ENCODE data around the gene KLF7.
A peak's percentile ranks its signal among the peaks of the same experiment; 100 is the strongest.
"Not testable (repeated sequence)": the region's sequence is repeated elsewhere in the genome, so short reads cannot be mapped to it uniquely, and the experiment has no call there.

The KLF7 gene

DNA sequence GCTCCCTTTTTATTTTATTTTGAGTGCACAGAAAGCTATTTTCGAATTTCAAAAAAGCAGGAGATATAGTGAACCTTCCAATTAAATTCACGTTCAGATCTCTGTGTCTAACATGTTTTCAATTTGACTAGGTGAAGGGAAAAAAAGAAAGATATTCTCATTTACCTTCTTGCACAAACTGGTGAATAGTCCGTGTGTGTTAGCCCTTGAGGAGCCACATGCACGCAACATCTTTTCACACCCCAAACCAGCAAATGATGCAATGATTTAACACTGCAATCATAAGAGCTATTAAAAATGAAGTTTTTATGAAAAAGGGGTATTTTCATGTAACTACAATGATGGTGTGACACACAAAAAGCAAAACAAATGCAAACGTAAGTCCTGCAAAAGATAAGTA, 116.6 kb downstream of the KLF7 start:
- Mint-ChIP-seq H3K4me1 (peaks cover 14% of the 10 kb centered on the region), H3K27ac (no peak overlapping the region), H3K4me3 (no peak overlapping the region), H3K27me3 (peaks cover 4% of the 10 kb centered on the region), H3K9me3 (peaks cover 2% of the 10 kb centered on the region), H3K36me3 (no peaks in the 10 kb centered on the region)
- CTCF ChIA-PET = interaction anchor here (1.1 to 4.4 kb wide), 5 partner anchors 93 to 424 kb away, joined by 3 to 43 read pairs (median 5); no protein-coding TSS in a partner anchor
- no peak for DNase-seq

DNA sequence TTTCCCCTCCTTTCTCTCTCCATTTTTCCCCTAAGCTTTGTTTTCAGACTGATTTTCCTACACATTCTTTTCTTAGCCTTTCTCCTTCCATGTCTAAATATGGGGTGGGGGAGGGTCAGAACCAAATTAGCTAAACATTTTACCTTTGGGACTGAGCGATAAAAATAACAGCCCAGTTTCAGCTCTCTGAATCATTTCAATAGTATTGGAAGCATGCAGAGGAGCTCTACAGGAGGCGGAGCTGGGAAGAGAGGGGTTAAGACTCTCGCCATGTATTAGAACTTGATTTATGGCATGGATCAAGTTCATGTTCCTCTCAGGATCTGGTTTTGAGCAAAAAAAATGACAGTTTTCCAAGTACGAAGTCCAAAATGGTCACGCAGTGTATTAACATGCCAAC, 117.3 kb downstream of the KLF7 start:
- no peak overlapping the region for H3K27ac Mint-ChIP-seq
- peaks cover 14% of the 10 kb centered on the region for H3K4me1 Mint-ChIP-seq
- no peaks in the 10 kb centered on the region for H3K36me3 Mint-ChIP-seq
- no peak for DNase-seq
- H3K4me3 Mint-ChIP-seq = no peak overlapping the region
- CTCF ChIA-PET = interaction anchor here (0.7 to 4.4 kb wide), 8 partner anchors 93 to 425 kb away, joined by 3 to 43 read pairs (median 4); no protein-coding TSS in a partner anchor
- peaks cover 4% of the 10 kb centered on the region for H3K27me3 Mint-ChIP-seq
- H3K9me3 Mint-ChIP-seq = peaks cover 2% of the 10 kb centered on the region

DNA sequence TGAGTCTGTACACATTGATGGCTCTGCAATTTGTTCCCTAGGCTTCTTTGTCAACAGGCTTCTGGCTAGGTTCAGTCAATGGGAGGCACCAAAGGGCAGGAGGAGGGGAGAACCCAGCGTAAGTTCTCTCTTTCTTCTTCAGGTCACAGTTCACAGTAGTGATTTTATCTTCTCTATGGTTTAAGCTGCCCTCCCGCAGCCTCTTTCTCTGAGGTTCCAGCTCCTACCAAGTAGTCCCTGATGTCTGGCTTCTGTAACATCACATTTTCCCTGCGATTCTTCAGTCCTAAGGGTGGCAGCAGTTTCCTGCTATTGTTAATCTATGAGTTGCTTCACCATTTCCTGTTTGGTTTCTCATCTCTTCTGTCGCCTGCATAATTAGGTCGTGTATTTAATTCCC, 119.0 kb downstream of the KLF7 start:
- Mint-ChIP-seq H3K36me3 (no peaks in the 10 kb centered on the region), H3K9me3 (no peaks in the 10 kb centered on the region), H3K4me3 (no peak overlapping the region), H3K4me1 (peaks cover 14% of the 10 kb centered on the region), H3K27me3 (peaks cover 4% of the 10 kb centered on the region), H3K27ac (no peak overlapping the region)
- CTCF ChIA-PET = interaction anchor here (0.6 to 4.4 kb wide), 21 partner anchors 11 to 452 kb away, joined by 3 to 43 read pairs (median 4); partner anchors contain the start of gene KLF7
- peak; percentile 43 for DNase-seq

DNA sequence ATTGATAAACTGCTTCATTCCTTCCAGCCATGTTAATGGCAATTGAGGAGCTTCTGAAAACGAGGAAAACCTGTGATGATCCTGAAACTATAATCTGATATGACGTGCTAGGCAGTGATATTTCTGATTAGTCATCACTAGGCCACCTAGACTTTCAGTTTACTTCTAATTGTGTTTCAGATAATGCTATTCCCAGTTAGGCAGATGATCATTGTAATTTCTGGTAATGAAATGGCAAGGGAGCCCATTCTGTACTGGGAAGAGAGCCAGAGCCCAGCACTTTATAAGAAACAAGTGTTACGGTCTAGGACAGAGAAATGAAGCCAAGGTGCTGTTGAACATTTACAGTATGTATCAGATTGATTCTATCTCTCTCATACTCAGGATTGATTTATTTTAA, 120.2 kb downstream of the KLF7 start:
- Mint-ChIP-seq H3K27ac (no peak overlapping the region), H3K27me3 (peaks cover 4% of the 10 kb centered on the region), H3K36me3 (no peaks in the 10 kb centered on the region), H3K9me3 (no peaks in the 10 kb centered on the region), H3K4me3 (no peak overlapping the region), H3K4me1 (peaks cover 14% of the 10 kb centered on the region)
- DNase-seq = no peak
- CTCF ChIA-PET = interaction anchor here (1.0 to 4.4 kb wide), 7 partner anchors 16 to 428 kb away, joined by 3 to 43 read pairs (median 7); no protein-coding TSS in a partner anchor

DNA sequence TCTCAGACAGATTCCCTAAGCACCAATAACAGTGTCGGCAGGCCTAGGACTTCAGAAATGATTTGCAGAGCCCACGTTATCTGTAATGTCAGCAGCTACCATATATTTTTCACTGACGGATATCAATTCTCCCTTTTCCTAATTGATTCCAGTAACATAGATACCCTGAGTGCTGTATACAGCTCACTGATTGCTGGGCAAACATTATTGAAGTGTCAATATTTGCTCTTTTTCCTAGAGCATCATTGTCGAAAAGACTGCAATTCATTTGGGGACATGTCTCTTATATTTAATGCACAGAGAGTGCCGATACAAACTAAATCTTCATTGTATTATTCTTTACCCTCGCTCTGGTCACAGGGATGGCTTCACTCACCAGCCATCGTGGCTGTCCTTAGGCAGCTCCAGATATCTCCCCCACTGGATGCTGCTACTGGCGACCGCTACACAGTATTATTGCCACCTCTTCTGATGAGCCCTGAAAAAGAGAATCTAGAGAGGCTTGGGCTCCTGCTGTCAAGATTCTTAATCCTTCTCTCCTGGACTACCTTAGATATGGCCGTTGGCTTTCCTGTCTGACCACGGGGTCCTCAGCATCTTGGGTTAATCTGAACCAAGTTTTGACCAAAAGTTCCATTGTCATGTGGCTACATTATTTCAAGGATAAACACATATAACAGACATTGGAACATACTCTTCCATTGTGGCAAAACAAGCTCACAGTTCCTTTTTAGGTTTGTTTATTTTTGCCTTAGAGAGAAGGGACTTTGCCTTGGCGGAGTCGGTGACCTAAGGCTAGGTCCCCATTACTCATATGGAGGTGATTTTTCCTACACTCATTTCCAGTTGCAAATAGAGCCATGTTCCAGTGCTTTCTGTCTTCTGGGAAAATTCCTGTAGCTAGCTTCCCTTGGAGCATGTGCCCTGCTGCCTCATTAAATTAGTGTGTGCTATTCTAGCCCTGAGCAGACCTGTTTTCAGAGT, 121.1 kb downstream of the KLF7 start:
- no peaks in the 10 kb centered on the region for H3K36me3 Mint-ChIP-seq
- H3K27ac Mint-ChIP-seq = no peak overlapping the region

DNA sequence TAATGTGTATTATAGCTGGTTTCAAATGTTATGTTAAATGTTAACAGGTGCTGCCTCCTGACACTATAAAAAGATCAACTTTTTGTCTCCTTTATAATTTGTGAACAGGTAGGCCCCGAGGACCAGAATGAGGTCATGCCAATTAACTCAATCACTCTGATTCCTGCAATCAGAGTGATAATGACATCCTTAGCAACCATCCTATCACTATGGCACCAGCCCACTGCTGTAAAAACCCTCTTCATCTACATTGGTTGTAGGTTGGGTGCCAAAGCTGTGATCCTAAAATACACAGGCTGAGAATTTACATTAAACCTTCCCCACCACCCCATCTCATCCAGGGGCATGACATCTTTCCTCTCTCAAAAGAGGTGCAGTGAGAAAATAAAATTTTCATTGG, 122.9 kb downstream of the KLF7 start:
- Mint-ChIP-seq H3K27ac (no peak overlapping the region), H3K4me3 (no peak overlapping the region), H3K9me3 (no peaks in the 10 kb centered on the region), H3K4me1 (peaks cover 16% of the 10 kb centered on the region), H3K27me3 (peaks cover 19% of the 10 kb centered on the region), H3K36me3 (no peaks in the 10 kb centered on the region)
- DNase-seq = no peak
- CTCF ChIA-PET = interaction anchor here (1.2 to 2.0 kb wide), 2 partner anchors 48 to 431 kb away, joined by 3 to 7 read pairs; no protein-coding TSS in a partner anchor

More for the DNA sequence above, 121.1 kb downstream of the KLF7 start:
- Mint-ChIP-seq H3K4me1 (peaks cover 16% of the 10 kb centered on the region), H3K9me3 (no peaks in the 10 kb centered on the region), H3K4me3 (no peak overlapping the region), H3K27me3 (peaks cover 9% of the 10 kb centered on the region)
- CTCF ChIA-PET = interaction anchor here (2.0 to 4.4 kb wide), 4 partner anchors 98 to 429 kb away, joined by 7 to 43 read pairs (median 14); no protein-coding TSS in a partner anchor
- no peak for DNase-seq

DNA sequence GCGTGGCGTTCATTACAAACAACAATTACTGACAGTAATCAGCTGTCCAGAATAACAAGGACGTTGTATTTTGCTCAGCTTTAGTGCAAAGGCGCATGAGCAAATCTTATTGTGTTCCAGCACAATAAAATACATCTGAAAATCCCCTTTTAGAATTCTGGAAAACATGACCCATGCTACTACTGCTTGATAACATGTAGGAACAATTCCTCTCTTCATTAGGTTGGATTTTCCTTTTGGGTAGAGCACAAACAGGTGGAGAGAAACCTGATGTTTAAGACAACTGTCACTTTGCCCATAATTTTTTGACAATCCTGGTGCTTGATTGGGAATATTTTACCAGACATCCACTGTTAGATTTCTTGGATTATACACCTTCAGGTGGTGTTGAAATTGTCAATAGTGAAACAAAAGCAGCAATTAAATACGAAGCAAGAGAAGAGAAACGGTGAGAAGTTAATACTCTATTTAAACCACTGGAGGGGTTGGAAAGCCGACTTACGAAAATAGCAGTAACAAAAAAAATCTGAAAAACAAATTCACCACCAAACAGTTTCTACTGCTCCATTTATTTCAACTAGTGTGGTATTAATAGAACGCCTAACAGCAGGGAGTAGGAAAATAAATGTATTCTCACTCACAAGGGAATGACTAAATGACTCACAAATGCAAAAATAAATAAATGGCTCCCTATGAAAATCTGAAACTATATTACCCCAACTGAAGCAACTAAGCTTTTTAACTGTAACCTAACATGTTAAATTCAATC, 123.8 kb downstream of the KLF7 start:
- H3K9me3 Mint-ChIP-seq = no peaks in the 10 kb centered on the region
- no peak overlapping the region for H3K4me3 Mint-ChIP-seq
- peaks cover 19% of the 10 kb centered on the region for H3K27me3 Mint-ChIP-seq
- H3K36me3 Mint-ChIP-seq = no peaks in the 10 kb centered on the region
- no peak overlapping the region for H3K27ac Mint-ChIP-seq
- CTCF ChIA-PET = no interaction called here
- H3K4me1 Mint-ChIP-seq = peaks cover 11% of the 10 kb centered on the region
- DNase-seq = no peak

DNA sequence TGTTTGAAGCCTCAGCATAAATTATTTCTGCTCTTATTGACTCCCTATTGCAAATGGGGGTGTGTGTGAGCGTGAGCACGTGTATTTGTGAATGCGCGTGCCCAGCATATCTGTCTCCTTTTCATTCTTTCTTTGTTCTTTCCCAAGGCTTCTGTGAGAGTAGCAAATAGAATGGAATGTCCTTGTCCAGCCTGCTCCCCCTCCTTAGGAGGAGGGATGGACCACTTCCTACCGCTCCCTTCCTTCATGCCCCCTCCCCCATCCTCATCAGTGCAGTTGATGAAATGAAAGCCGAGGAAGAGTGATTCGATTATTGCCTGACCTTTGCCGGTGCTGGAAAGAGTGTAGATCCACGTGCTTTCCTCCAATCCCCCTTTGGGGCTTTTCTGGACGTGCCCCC, 124.5 kb downstream of the KLF7 start:
- Mint-ChIP-seq H3K27ac (no peak overlapping the region), H3K27me3 (peaks cover 19% of the 10 kb centered on the region), H3K36me3 (no peaks in the 10 kb centered on the region), H3K4me3 (no peak overlapping the region), H3K4me1 (peaks cover 5% of the 10 kb centered on the region), H3K9me3 (no peaks in the 10 kb centered on the region)
- DNase-seq = no peak
- CTCF ChIA-PET = no interaction called here

DNA sequence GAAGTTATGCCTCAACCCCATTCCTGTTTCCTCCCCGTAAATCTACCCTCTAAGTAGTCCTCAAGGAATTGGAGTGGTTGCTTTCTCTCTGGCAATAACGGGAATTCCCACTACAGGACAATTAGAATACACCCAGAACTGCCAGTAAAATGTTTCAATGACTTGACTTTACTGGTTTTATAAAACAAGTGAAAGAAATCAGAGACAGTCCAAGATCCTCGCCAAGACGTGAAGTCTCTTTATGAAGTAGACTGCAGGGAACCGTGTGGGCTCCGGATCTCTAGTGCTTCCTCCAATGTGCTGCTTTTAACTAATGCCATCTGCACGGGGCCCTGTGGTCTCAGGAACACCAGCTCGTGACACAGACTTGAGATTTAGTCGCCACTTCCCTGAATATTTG, 125.1 kb downstream of the KLF7 start:
- no peaks in the 10 kb centered on the region for H3K9me3 Mint-ChIP-seq
- no peak for DNase-seq
- H3K36me3 Mint-ChIP-seq = no peaks in the 10 kb centered on the region
- H3K27ac Mint-ChIP-seq = no peak overlapping the region
- H3K4me3 Mint-ChIP-seq = no peak overlapping the region
- peaks cover 15% of the 10 kb centered on the region for H3K27me3 Mint-ChIP-seq
- CTCF ChIA-PET = no interaction called here
- H3K4me1 Mint-ChIP-seq = peaks cover 2% of the 10 kb centered on the region

DNA sequence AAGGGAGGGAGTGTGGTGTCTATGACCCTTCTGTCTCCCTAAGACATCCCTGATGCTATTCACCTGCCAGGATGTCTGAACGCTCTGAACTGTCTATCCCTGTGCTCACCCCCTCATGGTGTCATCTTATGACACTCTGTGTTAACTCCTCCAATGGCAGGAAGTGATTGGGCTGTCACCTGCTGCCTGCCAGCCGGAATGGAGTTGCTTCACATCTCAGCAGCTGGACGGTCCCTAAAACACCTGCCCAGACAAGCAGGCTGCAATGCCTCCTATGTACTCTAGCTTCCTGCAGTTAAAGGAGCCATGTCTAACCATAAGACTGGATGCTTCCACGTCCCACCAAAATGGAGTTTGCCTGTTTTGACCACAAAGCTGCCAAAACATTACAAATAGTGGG, 126.5 kb downstream of the KLF7 start:
- Mint-ChIP-seq H3K9me3 (no peaks in the 10 kb centered on the region), H3K4me3 (no peak overlapping the region), H3K27me3 (peaks cover 15% of the 10 kb centered on the region), H3K36me3 (no peaks in the 10 kb centered on the region), H3K4me1 (peaks cover 2% of the 10 kb centered on the region), H3K27ac (no peak overlapping the region)
- CTCF ChIA-PET = no interaction called here
- no peak for DNase-seq

DNA sequence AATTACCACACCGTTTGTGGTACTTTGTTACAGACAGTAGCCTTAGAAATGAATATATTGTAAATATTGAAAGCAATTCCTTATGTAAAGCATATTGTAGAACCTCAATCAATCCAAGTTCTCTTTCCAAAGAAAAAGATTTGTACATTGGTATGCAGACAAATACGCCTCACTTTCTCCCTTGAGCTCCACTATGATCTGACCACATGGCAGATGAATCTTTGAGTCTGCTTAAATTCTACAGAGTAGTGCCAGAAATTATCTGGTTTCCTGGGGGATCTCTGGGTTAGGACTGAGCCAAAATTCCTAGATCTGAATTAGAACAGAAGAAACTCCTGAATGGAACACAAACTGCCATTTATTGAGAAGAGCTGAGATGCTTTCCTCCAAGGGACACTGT, 127.4 kb downstream of the KLF7 start:
- no peak for DNase-seq
- H3K27me3 Mint-ChIP-seq = peaks cover 15% of the 10 kb centered on the region
- H3K4me1 Mint-ChIP-seq = peaks cover 2% of the 10 kb centered on the region
- CTCF ChIA-PET = no interaction called here
- peaks cover 5% of the 10 kb centered on the region for H3K9me3 Mint-ChIP-seq
- H3K36me3 Mint-ChIP-seq = no peaks in the 10 kb centered on the region
- no peak overlapping the region for H3K4me3 Mint-ChIP-seq
- H3K27ac Mint-ChIP-seq = no peak overlapping the region

DNA sequence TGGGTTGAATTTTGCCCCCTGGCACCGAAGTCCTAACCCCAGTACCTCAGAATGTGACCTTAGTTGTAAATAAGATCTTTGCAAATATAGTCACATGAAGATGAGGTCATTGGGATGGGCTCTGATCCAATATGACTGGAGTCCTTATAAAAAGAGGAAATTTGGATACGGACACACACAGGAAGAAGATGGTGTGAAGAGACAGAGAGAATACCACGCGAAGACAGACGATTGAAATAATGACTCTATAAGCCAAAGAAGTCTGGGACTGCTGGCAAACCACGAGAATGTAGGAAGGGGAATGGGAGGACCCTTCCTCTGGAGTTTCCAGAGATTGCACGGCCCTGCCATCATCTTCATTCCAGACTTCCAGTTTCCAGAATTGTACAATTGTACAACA, 127.9 kb downstream of the KLF7 start:
- no peak for DNase-seq
- H3K4me3 Mint-ChIP-seq = no peak overlapping the region
- CTCF ChIA-PET = no interaction called here

DNA sequence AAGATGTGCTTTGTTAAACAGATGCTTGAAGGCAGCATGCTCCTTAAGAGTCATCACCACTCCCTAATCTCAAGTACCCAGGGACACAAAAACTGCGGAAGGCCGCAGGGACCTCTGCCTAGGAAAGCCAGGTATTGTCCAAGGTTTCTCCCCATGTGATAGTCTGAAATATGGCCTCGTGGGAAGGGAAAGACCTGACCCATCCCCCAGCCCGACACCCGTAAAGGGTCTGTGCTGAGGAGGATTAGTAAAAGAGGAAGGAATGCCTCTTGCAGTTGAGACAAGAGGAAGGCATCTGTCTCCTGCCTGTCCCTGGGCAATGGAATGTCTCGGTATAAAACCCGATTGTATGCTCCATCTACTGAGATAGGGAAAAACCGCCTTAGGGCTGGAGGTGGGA, 128.7 kb downstream of the KLF7 start:
- CTCF ChIA-PET, H3K36me3 Mint-ChIP-seq, H3K4me3 Mint-ChIP-seq, DNase-seq, H3K27ac Mint-ChIP-seq, H3K4me1 Mint-ChIP-seq, H3K9me3 Mint-ChIP-seq: not testable (repeated sequence)
- peaks cover 15% of the 10 kb centered on the region for H3K27me3 Mint-ChIP-seq

More for the DNA sequence above, 127.9 kb downstream of the KLF7 start:
- no peak overlapping the region for H3K27ac Mint-ChIP-seq
- peaks cover 2% of the 10 kb centered on the region for H3K4me1 Mint-ChIP-seq
- peaks cover 15% of the 10 kb centered on the region for H3K27me3 Mint-ChIP-seq
- H3K9me3 Mint-ChIP-seq = peaks cover 8% of the 10 kb centered on the region
- H3K36me3 Mint-ChIP-seq = no peaks in the 10 kb centered on the region

DNA sequence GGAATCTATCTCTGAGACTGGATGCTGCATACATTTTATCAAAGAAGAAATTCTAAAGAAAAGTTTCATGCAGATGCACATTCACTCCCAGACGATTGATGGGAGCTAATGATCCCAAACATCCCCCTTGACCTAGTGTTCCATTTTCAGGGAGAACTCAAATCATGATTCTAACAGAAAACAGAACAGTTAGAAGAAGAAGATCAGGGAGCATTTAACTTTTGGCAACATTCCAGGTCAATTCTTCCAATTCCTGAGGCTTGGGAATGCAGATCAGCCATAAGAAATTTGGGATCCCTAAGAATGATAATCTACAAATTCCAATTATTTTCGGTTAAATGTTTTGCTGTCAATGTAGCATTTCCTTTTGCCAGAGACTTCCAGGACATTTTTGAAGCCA, 129.9 kb downstream of the KLF7 start:
- no peak for DNase-seq
- H3K4me1 Mint-ChIP-seq = peaks cover 2% of the 10 kb centered on the region
- CTCF ChIA-PET = no interaction called here

More for the DNA sequence above, 129.9 kb downstream of the KLF7 start:
- H3K4me3 Mint-ChIP-seq = no peak overlapping the region
- peaks cover 9% of the 10 kb centered on the region for H3K9me3 Mint-ChIP-seq
- peaks cover 15% of the 10 kb centered on the region for H3K27me3 Mint-ChIP-seq
- no peak overlapping the region for H3K27ac Mint-ChIP-seq
- H3K36me3 Mint-ChIP-seq = no peaks in the 10 kb centered on the region

All from activated naive CD4-positive, alpha-beta T cell treated with anti-CD3 and anti-CD28 coated beads, Interleukin-2, amount 10 ng/mL, durations not matched to agents 7 days and 5 days (primary cell).